Activated naive CD4-positive, alpha-beta T cell treated with anti-CD3 and anti-CD28 coated beads, Interleukin-2, amount 10 ng/mL, durations not matched to agents 7 days and 5 days (primary cell): Measurements from ENCODE around the gene PTPRO.

Experiments
- CTCF ChIA-PET: fragments of 350-600 bp; sonication (Branson Sonifier 250); formaldehyde crosslinking; loops from one replicate; lab custom pipeline; 2021; ENCODE audit warnings: antibody characterized with exemption; lab: Charles Lee
- DNase-seq: peaks from one replicate; pipeline ENCODE4 v3.0.0-alpha.2; 2020
- H3K27ac Mint-ChIP-seq: one replicate; pipeline ENCODE4 v1.8.0; 2021; ENCODE audit warnings: mild to moderate bottlenecking, moderate library complexity, mixed read lengths
- H3K27me3 Mint-ChIP-seq: one replicate; pipeline ENCODE4 v1.8.0; 2021; ENCODE audit warnings: mild to moderate bottlenecking, mixed read lengths
- H3K36me3 Mint-ChIP-seq: one replicate; pipeline ENCODE4 v1.8.0; 2021; ENCODE audit warnings: mixed read lengths
- H3K4me1 Mint-ChIP-seq: one replicate; pipeline ENCODE4 v1.8.0; 2021; ENCODE audit warnings: mixed read lengths
- H3K4me3 Mint-ChIP-seq: one replicate; pipeline ENCODE4 v1.8.0; 2021; ENCODE audit warnings: mild to moderate bottlenecking, moderate library complexity, mixed read lengths
- H3K9me3 Mint-ChIP-seq: one replicate; pipeline ENCODE4 v1.8.0; 2021; ENCODE audit warnings: mixed read lengths

Gene PTPRO

DNA sequence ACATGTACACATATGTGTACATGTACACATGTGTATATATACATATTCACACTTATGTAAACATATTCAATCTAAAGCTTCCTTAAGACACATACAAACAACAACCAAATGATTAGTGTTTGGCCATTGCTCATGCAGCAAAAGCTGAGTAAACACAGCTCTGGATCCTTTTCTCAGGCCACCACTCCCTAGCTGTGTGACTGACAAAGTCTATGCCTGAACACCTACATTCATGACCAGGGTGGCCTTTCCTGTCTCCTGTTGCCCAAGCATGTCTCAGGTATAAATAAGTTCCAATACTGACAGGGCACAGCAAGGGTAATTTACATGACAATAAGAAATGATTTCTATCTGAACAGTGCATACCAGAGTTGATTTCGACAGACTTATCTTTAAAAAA lies 1.4 kb upstream of the PTPRO start:
- DNase-seq = no peak
- peaks cover 2% of the 10 kb centered on the region for H3K4me1 Mint-ChIP-seq
- no peak overlapping the region for H3K27ac Mint-ChIP-seq
- H3K27me3 Mint-ChIP-seq = peaks cover 24% of the 10 kb centered on the region
- no peak overlapping the region for H3K4me3 Mint-ChIP-seq
- CTCF ChIA-PET = no interaction called here
- no peaks in the 10 kb centered on the region for H3K9me3 Mint-ChIP-seq
- H3K36me3 Mint-ChIP-seq = no peaks in the 10 kb centered on the region

DNA sequence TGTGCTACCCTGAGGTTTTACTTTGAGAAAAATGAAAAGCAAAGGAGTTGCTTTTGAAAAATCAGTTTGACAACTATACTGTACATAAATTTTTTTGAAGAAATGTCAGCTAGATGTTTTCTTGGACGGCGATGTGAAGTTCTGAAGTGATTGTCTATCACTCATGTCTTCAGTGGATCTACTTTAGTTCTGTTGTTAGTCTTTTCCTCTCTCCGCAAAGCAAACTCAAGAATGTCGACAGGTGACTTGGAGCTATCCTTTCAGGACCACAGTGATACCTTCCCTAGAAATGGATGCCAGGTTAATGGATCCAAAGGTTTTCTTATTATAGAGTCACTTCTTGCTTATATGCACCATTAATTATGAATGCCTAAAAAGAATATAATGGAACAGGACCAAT lies 1.2 kb downstream of the PTPRO start:
- DNase-seq = no peak
- CTCF ChIA-PET = no interaction called here
- H3K4me3 Mint-ChIP-seq = no peak overlapping the region
- H3K4me1 Mint-ChIP-seq = peaks cover 2% of the 10 kb centered on the region
- H3K9me3 Mint-ChIP-seq = no peaks in the 10 kb centered on the region
- peaks cover 24% of the 10 kb centered on the region for H3K27me3 Mint-ChIP-seq
- H3K27ac Mint-ChIP-seq = no peak overlapping the region
- H3K36me3 Mint-ChIP-seq = no peaks in the 10 kb centered on the region

DNA sequence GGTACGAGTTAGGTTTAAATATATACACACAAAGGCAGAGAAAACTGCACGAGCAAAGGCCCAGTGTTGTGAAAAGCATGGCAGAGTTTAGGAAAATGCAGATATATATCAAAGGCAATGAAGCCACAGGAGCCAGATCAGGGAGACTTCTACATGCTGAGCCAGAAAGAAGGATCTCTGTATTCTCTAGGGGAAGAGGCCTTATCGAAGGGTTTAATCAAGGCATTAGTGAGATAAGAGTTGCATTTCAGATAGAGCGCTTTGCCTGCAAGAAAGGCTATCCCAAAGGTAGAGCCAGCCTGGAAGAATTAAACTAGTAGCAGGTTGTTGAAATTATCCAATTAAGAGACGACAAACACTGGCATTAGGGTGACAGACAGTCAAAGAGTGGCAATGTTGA lies 7.6 kb downstream of the PTPRO start:
- Mint-ChIP-seq H3K9me3 (no peaks in the 10 kb centered on the region), H3K4me1 (no peaks in the 10 kb centered on the region), H3K27me3 (peaks cover 4% of the 10 kb centered on the region), H3K27ac (no peak overlapping the region), H3K36me3 (no peaks in the 10 kb centered on the region), H3K4me3 (no peak overlapping the region)
- DNase-seq = no peak
- CTCF ChIA-PET = no interaction called here

DNA sequence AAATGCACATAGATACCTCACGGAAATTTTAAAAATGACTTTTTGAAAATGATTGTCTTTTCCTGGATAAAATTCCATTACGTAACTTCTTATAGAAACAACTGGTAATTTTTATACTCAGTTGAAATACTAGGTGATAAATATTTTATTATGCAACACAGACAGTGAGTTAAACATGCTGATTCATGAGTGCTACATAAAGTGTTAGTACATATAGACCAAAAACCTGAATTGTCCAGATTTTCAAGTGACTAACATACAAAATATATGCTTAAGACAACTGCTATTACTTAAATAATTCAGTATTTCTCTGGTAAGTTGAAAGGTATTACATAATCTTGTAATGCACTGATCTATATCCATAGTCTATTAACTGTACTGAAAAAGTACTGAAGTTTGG lies 11.9 kb downstream of the PTPRO start:
- H3K36me3 Mint-ChIP-seq = no peaks in the 10 kb centered on the region
- CTCF ChIA-PET = no interaction called here
- H3K9me3 Mint-ChIP-seq = no peaks in the 10 kb centered on the region
- H3K4me1 Mint-ChIP-seq = no peaks in the 10 kb centered on the region
- no peak for DNase-seq
- H3K4me3 Mint-ChIP-seq = no peak overlapping the region
- H3K27ac Mint-ChIP-seq = no peak overlapping the region
- H3K27me3 Mint-ChIP-seq = peaks cover 13% of the 10 kb centered on the region

DNA sequence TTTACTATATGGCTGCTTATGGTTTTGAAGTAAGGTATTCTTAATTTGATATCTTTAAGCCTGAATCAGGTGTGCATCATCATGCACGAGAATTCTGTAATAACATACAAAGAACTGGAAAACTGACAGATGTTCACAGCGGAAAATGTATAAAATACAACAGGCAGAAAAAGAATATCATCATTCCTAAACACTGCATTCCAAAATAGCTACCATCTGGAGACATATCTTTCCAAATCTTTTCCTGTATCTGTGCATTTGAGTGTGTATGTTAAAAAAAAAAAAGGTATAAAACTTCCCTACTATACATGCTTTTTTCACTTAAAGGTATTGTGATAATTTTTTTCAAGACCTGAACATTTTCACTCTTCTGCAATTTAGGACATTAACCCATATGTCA lies 13.7 kb downstream of the PTPRO start:
- Mint-ChIP-seq H3K36me3 (no peaks in the 10 kb centered on the region), H3K4me1 (no peaks in the 10 kb centered on the region), H3K9me3 (no peaks in the 10 kb centered on the region), H3K27me3 (peaks cover 16% of the 10 kb centered on the region), H3K27ac (no peak overlapping the region), H3K4me3 (no peak overlapping the region)
- no peak for DNase-seq
- CTCF ChIA-PET = no interaction called here

DNA sequence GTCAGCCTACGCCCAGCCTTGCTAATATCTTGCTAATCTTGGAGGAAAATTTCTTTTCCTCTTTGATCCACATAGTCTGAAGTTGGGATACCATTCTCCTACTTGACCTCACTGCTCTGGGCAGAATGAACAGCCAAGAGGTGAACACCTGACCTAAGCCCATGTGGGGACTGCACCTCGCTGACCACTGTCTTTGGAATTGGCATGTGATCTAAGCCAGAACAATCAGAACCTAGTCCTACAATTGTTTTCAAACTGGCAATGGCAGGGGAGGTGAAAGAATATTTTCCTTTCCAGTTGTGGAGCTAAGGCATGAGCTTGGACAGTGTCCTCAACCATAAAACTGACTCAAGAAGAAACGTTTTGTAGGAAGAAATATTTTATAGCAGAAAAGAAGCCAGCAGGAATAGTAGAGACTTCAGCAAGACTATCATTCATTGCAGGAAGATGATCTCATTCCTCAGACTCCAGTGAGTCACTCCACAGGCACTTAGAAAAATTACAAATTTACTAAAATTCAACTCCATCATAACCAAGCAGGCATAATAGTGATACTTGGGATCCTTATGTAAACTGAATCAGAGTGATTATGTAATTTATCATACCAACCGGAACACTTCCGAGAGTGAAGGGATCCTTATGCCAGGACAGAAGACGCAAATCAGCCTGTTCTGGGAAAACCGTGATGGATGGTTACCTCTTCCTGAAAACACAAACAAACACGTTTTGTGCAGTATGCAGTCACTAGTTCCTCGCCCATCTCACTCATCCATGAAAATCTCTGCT lies 14.7 kb downstream of the PTPRO start:
- Mint-ChIP-seq H3K4me3 (no peak overlapping the region), H3K36me3 (no peaks in the 10 kb centered on the region), H3K27ac (no peak overlapping the region), H3K9me3 (no peaks in the 10 kb centered on the region), H3K4me1 (no peaks in the 10 kb centered on the region), H3K27me3 (peaks cover 16% of the 10 kb centered on the region)
- DNase-seq = no peak
- CTCF ChIA-PET = no interaction called here

DNA sequence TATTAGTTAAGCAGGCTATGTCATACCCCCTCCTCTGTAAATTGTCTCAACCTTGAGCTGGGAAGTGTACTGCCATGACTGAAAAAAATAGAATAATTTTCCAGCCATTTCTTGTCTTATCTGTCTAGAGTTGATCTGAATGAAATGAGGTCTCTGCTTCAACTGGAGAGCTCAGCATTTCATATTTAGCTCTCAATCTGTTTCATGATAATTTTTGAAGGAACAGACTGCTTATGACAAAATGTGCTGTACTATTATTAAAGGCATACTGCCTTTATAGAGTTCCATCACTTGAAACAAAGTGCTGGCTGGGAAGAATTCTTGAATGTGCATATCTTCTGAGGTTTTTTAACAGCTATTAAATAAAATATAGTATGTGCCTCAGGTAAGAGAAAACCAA lies 19.1 kb downstream of the PTPRO start:
- H3K36me3 Mint-ChIP-seq = no peaks in the 10 kb centered on the region
- CTCF ChIA-PET = no interaction called here
- no peaks in the 10 kb centered on the region for H3K4me1 Mint-ChIP-seq
- no peak overlapping the region for H3K4me3 Mint-ChIP-seq
- no peak for DNase-seq
- H3K27me3 Mint-ChIP-seq = peaks cover 16% of the 10 kb centered on the region
- no peaks in the 10 kb centered on the region for H3K9me3 Mint-ChIP-seq
- no peak overlapping the region for H3K27ac Mint-ChIP-seq

DNA sequence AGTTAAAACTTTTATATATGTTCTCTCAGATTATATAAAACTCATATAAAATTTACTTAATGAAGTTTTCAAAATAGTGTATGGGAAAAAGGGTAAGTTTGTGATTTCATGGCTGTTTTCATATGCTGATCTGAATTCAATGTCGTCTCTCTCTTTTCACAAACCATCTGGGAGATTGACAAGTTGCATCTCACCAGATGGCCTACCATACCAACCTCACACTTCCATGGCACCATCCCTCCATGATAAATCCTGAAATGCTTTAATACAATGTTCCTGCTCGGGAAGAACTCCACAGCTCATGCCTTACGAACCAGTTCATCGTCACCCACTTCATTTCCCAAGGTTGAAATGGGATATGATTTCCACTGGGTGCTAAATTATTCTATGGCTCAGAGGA lies 22.3 kb downstream of the PTPRO start:
- DNase-seq = no peak
- Mint-ChIP-seq H3K9me3 (no peaks in the 10 kb centered on the region), H3K4me1 (no peaks in the 10 kb centered on the region), H3K27ac (no peak overlapping the region), H3K27me3 (peaks cover 12% of the 10 kb centered on the region), H3K36me3 (no peaks in the 10 kb centered on the region), H3K4me3 (no peak overlapping the region)
- CTCF ChIA-PET = no interaction called here

DNA sequence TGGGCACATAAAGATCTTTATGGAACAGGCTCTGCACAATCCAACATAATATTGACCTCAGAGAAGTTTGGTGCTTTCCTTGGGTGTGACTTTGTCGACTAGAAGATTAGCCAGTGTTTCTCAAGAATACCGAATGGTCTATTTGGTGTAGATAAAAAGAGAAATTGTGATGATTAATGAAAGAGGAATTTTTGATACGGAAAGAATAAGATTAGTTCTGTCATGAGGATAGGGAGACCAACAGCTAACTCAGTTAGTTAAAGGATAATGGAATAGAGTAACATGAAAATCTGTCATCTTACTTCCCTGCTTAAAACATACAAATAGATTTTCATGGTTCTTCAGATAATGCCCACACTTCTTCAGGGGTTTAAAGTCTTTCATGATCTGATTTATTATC lies 24.2 kb downstream of the PTPRO start:
- no peak for DNase-seq
- H3K27me3 Mint-ChIP-seq = peaks cover 8% of the 10 kb centered on the region
- no peak overlapping the region for H3K4me3 Mint-ChIP-seq
- H3K27ac Mint-ChIP-seq = no peak overlapping the region
- CTCF ChIA-PET = interaction anchor here (0.6 kb wide), 1 partner anchor 238 kb away, joined by 3 read pairs; no protein-coding TSS in a partner anchor
- no peaks in the 10 kb centered on the region for H3K9me3 Mint-ChIP-seq
- no peaks in the 10 kb centered on the region for H3K36me3 Mint-ChIP-seq
- no peaks in the 10 kb centered on the region for H3K4me1 Mint-ChIP-seq

DNA sequence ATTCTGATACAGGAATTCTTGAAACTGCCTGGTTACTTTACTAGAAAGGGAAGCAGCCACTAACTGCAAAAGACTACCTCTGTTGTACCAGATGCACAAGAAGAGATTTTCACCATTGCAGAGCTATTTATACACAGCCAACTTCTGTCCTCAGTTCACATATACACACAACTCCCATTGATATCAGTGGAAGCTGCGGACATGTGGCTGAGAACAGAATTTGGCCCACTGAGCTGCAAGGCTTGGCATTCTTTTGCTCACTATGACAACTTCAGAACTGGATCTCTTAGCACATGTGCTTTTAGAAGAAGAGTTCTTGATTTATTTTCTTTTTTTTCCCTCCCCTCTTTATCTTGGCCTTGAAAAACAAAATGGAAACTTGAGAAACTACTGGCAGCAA lies 28.3 kb downstream of the PTPRO start:
- DNase-seq = no peak
- Mint-ChIP-seq H3K4me3 (no peak overlapping the region), H3K27me3 (peaks cover 4% of the 10 kb centered on the region), H3K27ac (no peak overlapping the region), H3K4me1 (no peaks in the 10 kb centered on the region), H3K36me3 (no peaks in the 10 kb centered on the region), H3K9me3 (no peaks in the 10 kb centered on the region)
- CTCF ChIA-PET = no interaction called here

DNA sequence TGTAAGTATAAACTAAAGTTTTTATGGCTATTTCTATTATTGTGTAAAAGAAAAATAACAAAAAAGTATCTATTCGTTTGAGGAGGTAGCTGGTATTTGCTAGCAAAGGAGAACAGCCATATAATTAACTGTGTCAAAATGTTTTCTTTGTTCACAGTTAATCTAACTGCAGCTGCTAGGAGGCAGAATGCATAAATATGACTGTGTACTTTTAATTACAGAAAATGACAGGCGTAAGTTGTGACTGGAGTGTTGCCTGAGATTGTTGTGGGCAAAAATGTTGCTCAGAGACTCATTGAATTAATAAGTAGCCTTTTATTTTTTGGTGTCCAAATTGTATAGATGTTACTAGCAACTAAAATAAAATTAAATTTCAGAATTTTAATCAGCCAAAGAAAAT lies 33.5 kb downstream of the PTPRO start:
- CTCF ChIA-PET = no interaction called here
- Mint-ChIP-seq H3K4me1 (no peaks in the 10 kb centered on the region), H3K4me3 (no peak overlapping the region), H3K36me3 (no peaks in the 10 kb centered on the region), H3K27ac (no peak overlapping the region), H3K9me3 (no peaks in the 10 kb centered on the region), H3K27me3 (no peaks in the 10 kb centered on the region)
- DNase-seq = no peak

DNA sequence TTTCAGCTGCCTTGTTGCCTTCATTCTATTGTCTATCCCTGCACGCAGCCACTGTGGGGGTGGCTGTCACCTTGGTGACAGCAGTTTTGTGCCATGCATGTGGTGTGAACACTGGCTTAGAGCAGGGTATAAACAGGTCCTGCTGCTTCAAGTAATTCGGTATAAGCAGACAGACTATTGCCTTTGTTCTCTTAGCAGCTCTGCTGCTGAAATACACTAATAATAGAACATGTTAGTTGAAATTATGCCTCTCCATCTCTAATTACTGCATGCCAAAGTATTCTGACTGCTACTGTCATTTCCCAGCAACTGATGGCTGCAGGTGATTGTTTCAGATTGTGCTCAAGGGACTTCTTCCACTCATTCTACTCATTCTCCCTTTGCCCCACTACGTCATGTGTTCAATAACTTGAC lies 34.6 kb downstream of the PTPRO start:
- Mint-ChIP-seq H3K36me3 (no peaks in the 10 kb centered on the region), H3K4me1 (no peaks in the 10 kb centered on the region), H3K9me3 (no peaks in the 10 kb centered on the region), H3K27me3 (no peaks in the 10 kb centered on the region), H3K27ac (no peak overlapping the region), H3K4me3 (no peak overlapping the region)
- DNase-seq = no peak
- CTCF ChIA-PET = no interaction called here

DNA sequence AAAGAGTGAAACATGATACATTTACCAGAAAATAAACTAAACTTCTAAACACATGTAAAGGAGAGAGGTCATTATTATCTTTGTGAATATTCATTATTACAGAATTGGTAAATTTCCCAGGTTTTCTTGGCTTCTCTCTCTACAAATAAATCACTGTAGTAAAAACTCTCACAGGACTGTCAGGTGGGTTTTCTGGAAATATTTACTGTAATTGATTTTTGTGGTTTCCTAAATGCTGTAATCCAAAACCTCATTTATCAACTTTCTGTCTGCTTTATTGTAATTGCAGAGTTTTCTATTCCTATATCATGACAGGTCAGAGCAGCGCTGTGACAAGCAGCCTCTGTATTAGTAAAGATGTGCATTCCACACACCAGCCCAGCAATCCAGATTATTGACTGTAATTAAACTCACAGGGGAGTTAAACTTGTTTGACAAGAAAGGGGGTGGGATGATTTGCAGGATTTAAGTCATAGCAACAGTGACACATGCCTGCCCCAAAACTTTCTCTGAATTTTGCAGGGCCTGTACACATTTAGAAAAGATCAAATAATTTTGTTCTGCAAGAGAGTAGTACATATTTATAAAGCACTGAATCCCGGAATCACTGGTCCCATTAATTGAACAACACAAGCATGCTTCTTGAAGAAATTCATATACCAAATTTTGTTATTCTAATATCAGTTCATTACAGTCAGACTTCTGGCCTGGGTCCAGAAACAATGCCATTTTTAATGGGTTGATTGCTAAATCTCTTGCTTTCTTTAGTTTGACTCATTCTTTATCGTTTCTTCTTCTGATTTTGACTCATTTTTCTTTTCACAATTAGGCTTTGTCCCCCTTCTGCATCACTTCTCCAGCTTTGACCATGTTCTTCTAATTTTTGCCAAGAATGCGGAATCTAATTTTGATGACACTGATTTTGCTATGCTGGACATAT lies 42.2 kb downstream of the PTPRO start:
- Mint-ChIP-seq H3K27ac (no peak overlapping the region), H3K4me1 (no peaks in the 10 kb centered on the region), H3K36me3 (no peaks in the 10 kb centered on the region), H3K27me3 (peaks cover 3% of the 10 kb centered on the region), H3K9me3 (no peaks in the 10 kb centered on the region), H3K4me3 (no peak overlapping the region)
- no peak for DNase-seq
- CTCF ChIA-PET = no interaction called here

DNA sequence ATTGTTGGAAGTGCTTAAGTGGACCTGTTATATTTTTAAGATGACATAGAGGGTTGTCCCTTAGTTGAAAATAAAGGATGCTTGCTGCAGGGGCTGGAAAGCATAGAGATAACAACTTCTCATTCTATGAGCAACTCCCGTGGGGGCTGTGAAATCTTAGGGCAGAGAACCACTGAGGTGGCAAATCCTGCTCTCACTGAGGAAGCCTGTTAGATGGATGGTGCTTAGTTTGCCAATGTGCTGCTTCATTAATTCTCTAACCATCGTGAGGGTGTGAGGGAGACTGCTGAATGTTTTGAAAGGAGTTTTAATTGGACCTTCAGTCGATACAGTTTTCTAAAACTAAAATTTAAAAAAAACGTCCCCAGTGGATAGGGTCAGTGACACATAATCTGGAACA lies 46.5 kb downstream of the PTPRO start:
- no peak overlapping the region for H3K27ac Mint-ChIP-seq
- CTCF ChIA-PET = no interaction called here

DNA sequence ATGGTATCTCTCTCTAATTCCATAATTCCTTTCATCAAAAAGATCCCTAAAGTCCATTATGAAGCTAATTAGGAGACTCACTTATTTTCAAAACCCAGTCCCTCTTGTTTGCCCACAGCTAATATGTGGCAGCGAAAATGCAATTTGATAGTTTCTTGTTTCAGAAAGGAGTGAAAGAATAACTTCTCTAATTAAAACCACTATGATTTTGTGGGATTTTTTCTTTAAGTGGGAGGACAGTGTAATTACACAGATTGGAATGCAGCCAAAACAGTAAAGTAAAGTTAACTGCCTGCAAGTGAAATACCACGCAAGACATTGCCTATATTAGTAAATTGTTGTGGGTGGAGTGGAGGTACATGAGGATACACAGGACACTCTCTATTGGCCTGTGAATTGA lies 50.0 kb downstream of the PTPRO start:
- DNase-seq = no peak
- Mint-ChIP-seq H3K4me3 (no peak overlapping the region), H3K27ac (no peak overlapping the region), H3K4me1 (no peaks in the 10 kb centered on the region), H3K9me3 (peaks cover 5% of the 10 kb centered on the region), H3K36me3 (no peaks in the 10 kb centered on the region), H3K27me3 (peaks cover 3% of the 10 kb centered on the region)
- CTCF ChIA-PET = no interaction called here

More for the DNA sequence above, 46.5 kb downstream of the PTPRO start:
- H3K4me1 Mint-ChIP-seq = no peaks in the 10 kb centered on the region
- H3K27me3 Mint-ChIP-seq = peaks cover 3% of the 10 kb centered on the region
- no peaks in the 10 kb centered on the region for H3K36me3 Mint-ChIP-seq
- no peak overlapping the region for H3K4me3 Mint-ChIP-seq
- no peak for DNase-seq
- no peaks in the 10 kb centered on the region for H3K9me3 Mint-ChIP-seq
